T-helper 1 cell treated with Interleukin-12 subunit alpha and Interleukin-12 subunit beta and Interleukin-4 antibody, amounts not matched to agents 30 μg/mL and 1 μg/mL, for 36 hours (primary cell): ENCODE measurements around the gene PODN.

Source experiments
- H3K27ac Mint-ChIP-seq: one replicate; pipeline ENCODE4 v1.8.0; 2021; ENCODE audit warnings: mild to moderate bottlenecking, mixed read lengths
- H3K27me3 Mint-ChIP-seq: one replicate; pipeline ENCODE4 v1.8.0; 2021; ENCODE audit warnings: low read depth, mixed read lengths
- H3K36me3 Mint-ChIP-seq: one replicate; pipeline ENCODE4 v1.8.0; 2021; ENCODE audit warnings: low read depth, mixed read lengths
- H3K4me1 Mint-ChIP-seq: one replicate; pipeline ENCODE4 v1.8.0; 2021; ENCODE audit warnings: low read depth, mixed read lengths
- H3K4me3 Mint-ChIP-seq: one replicate; pipeline ENCODE4 v1.8.0; 2021; ENCODE audit warnings: mild to moderate bottlenecking, moderate library complexity, mixed read lengths
- H3K9me3 Mint-ChIP-seq: one replicate; pipeline ENCODE4 v1.8.0; 2021; ENCODE audit warnings: mixed read lengths

The PODN gene, protein sequence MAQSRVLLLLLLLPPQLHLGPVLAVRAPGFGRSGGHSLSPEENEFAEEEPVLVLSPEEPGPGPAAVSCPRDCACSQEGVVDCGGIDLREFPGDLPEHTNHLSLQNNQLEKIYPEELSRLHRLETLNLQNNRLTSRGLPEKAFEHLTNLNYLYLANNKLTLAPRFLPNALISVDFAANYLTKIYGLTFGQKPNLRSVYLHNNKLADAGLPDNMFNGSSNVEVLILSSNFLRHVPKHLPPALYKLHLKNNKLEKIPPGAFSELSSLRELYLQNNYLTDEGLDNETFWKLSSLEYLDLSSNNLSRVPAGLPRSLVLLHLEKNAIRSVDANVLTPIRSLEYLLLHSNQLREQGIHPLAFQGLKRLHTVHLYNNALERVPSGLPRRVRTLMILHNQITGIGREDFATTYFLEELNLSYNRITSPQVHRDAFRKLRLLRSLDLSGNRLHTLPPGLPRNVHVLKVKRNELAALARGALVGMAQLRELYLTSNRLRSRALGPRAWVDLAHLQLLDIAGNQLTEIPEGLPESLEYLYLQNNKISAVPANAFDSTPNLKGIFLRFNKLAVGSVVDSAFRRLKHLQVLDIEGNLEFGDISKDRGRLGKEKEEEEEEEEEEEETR

DNA sequence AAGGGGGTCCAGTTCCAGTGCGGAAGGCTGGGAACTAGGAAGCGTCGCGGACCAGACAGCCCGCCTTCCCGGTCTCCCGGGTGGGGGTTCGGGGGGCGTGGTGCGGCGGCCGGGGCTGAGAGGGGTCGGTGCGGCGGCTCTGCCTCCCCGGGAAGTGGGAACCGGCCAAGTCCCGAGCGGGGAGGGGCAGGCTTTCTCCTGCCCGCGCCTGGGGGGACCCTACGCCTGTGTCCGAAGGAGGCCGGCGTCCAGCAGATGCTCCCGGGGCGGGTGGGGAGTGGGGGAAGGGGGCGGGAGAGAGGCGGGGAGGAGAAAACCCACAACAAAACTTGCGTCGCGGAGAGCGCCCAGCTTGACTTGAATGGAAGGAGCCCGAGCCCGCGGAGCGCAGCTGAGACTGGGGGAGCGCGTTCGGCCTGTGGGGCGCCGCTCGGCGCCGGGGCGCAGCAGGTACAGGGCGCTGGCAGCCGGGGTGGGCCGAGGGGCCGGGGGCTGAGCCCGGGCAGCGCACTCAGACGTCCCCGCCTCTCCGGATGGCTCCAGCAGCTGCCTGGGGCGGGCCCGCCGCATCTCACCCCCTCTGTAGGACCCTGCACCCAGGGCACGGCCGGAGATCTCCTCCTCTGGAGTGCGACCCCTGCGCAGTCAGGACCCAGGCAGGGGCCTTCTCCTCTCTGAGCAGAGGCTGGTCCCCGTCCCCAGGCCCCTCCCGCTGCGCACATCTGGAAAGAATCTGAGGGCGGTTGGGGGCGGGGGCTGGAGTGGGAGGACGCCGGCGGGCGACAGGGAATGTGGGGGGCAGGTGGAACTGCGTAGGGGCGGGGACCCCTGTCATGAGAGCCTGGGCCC, at the start of gene PODN:
Gene PODN (plus strand): TSS at position 355 of the 849 bp plus-strand sequence. CDS start 7,643 bp downstream, outside the sequence.
- H3K4me3 Mint-ChIP-seq = no peak within 1 kb of the TSS
- H3K36me3 Mint-ChIP-seq = no peaks in the 10 kb centered on the region
- peaks cover 66% of the 10 kb centered on the region for H3K27me3 Mint-ChIP-seq
- H3K4me1 Mint-ChIP-seq = no peaks in the 10 kb centered on the region
- no peak within 1 kb of the TSS for H3K27ac Mint-ChIP-seq
- no peaks in the 10 kb centered on the region for H3K9me3 Mint-ChIP-seq

DNA sequence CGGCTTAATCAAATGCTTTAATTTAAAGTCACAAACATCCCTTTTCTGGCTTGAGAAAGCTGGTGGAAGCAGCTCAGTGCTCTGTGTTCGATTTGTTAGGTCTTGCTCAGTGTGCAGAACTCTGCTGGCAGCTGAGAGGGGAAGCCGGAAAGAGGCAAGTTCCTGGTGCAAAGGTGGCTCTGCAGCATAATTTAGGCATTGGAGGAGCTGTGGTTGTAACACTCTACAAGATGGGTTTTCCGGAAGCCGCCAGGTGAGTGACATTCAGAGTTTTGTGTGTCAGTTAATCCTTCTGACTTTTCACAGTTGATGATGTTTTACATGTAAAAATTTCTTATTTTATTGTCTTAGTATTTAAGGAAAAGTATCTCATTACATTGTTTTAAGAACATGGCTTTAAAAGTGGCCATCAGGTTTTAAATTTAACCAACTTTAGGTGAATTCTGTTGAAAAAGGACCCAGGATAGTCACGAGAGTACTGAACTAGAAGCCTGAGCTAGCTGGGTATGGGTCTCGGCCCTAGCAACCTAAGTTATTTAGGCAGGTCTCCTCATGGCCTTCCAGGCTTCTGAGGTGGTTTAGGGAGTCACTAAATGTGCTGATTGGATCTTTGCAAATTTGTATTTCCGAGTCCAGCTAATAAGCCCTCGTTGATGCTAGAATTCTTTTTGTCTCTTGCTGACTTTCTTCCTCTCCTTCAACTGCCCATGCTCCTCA, 47.1 kb upstream of the PODN start:
- H3K9me3 Mint-ChIP-seq = peaks cover 4% of the 10 kb centered on the region
- peak overlapping the region; percentile 91 for H3K4me3 Mint-ChIP-seq
- peaks cover 20% of the 10 kb centered on the region for H3K4me1 Mint-ChIP-seq
- peak overlapping the region; percentile 70 for H3K27ac Mint-ChIP-seq
- H3K36me3 Mint-ChIP-seq = peaks cover 16% of the 10 kb centered on the region
- no peaks in the 10 kb centered on the region for H3K27me3 Mint-ChIP-seq

DNA sequence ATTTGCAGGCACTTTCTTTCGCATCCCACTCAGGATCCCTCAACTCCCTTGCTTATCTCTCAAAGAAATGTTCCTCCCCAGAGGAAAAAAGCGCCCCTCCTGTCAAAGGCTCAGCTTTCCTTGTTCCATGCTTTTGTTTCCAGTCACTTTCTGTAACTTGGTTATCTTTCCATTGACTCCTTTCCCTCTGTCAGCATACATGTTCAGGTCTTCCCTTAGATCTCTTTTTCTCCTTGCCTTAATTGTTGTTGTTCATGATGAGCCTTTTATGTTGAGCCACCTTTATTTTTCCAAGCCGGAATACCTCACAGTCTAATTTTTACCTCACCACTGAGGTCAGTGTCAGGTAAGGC, 46.5 kb upstream of the PODN start:
- peaks cover 4% of the 10 kb centered on the region for H3K9me3 Mint-ChIP-seq
- H3K27ac Mint-ChIP-seq = peak overlapping the region; percentile 70
- peaks cover 20% of the 10 kb centered on the region for H3K4me1 Mint-ChIP-seq
- H3K27me3 Mint-ChIP-seq = no peaks in the 10 kb centered on the region
- H3K36me3 Mint-ChIP-seq = peaks cover 16% of the 10 kb centered on the region
- peak overlapping the region; percentile 91 for H3K4me3 Mint-ChIP-seq

DNA sequence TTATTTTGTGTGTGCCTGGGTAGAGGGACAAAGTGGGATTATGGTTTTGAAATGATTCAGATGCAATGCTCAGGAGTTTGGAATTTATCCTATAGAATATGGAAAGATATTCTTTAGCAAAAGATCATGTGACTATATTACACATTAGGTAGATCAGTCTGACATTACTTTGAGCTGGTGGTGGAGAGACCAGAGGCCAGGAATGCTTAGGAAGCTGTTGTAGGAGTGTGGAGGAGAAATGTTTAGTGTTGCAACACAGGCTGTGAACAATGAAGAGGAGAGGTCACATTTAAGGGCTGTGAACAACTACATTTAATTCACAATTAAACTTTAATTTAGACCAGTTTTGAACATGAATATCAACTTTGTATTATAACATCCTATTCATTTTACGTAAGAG, 45.3 kb upstream of the PODN start:
- Mint-ChIP-seq H3K4me1 (peaks cover 20% of the 10 kb centered on the region), H3K4me3 (no peak overlapping the region), H3K9me3 (no peaks in the 10 kb centered on the region), H3K27ac (no peak overlapping the region), H3K36me3 (peaks cover 15% of the 10 kb centered on the region), H3K27me3 (no peaks in the 10 kb centered on the region)

DNA sequence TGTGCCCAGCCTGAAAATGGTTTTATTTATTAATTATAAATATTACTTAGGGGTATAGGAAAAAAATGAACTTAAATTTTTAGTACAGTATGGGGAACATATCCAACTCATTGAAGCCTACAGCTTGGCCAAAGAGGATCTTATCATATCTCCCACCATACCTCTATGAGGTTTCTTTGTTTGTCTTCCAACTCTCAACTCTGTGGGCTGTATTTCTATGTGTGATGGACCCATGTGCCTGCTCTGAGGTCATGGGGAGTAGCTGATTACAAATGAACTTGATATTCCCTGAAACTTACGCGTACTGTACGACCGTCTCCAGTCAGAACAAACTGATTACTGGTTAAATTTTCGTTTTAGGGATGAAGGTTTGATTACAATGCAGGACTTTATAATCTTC, 41.4 kb upstream of the PODN start:
- Mint-ChIP-seq H3K4me1 (peaks cover 12% of the 10 kb centered on the region), H3K27ac (no peak overlapping the region), H3K27me3 (no peaks in the 10 kb centered on the region), H3K36me3 (peaks cover 9% of the 10 kb centered on the region), H3K4me3 (no peak overlapping the region), H3K9me3 (no peaks in the 10 kb centered on the region)

DNA sequence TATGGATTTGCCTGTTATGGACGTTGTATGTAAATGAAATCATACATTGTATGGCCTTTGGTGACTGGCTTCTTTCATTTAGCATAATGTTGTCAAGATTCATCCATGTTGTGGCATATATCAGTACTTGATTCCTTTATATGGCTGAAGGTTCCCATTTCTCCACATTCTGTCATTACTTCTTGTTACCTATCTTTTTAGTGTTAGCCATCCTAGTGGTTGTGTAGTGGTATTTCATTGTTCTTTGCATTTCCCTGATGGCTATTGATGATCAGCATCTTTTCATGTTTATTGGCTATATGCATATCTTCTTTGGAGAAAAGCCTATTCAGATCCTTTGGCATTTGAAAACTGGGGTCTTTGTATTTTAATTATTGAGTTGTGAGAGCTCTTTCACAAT, 39.8 kb upstream of the PODN start:
- Mint-ChIP-seq H3K4me3 (no peak overlapping the region), H3K27ac (no peak overlapping the region), H3K9me3 (no peaks in the 10 kb centered on the region), H3K27me3 (no peaks in the 10 kb centered on the region), H3K36me3 (no peaks in the 10 kb centered on the region), H3K4me1 (no peaks in the 10 kb centered on the region)

DNA sequence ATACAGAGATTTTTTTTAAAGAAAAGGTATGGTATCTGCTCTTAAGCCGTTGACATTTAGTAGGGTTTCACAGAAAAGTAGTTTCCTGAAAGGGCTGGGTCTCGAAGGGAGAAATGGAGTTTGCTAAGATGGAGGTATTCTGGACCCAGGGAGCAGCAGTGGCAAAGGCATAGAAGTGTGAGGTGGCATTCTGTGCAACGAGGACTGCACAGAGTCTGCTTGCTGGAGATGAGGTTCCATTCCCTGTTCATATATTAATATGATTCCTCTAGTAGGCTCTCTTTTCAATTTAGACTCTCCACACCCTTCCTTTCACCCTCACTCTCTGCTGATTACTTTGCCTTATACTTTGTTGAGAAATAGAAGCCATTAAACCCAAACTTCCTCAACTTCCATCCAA, 38.5 kb upstream of the PODN start:
- no peaks in the 10 kb centered on the region for H3K9me3 Mint-ChIP-seq
- H3K4me3 Mint-ChIP-seq = no peak overlapping the region
- peaks cover 2% of the 10 kb centered on the region for H3K4me1 Mint-ChIP-seq
- H3K27me3 Mint-ChIP-seq = no peaks in the 10 kb centered on the region
- no peak overlapping the region for H3K27ac Mint-ChIP-seq
- H3K36me3 Mint-ChIP-seq = peaks cover 2% of the 10 kb centered on the region

DNA sequence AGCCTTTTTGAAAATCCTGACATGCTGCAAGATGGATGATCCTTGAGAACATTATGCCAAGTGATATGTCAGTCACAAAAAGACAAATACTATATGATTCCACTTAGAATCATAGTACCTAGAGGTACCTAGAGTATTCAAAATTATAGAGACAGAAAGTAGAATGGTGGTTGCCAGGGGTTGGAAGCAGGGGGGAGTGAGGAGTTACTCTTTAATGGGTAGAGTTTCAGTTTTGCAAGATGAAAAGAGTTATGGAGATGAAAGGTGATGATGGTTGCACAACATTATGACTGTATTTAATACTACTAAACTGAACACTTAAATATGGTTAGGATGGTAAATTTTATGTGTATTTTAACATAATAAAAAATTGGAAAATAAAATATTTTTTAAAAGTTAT, 37.9 kb upstream of the PODN start:
- no peak overlapping the region for H3K4me3 Mint-ChIP-seq
- H3K27ac Mint-ChIP-seq = no peak overlapping the region
- no peaks in the 10 kb centered on the region for H3K27me3 Mint-ChIP-seq
- peaks cover 2% of the 10 kb centered on the region for H3K4me1 Mint-ChIP-seq
- H3K36me3 Mint-ChIP-seq = peaks cover 2% of the 10 kb centered on the region
- H3K9me3 Mint-ChIP-seq = no peaks in the 10 kb centered on the region

DNA sequence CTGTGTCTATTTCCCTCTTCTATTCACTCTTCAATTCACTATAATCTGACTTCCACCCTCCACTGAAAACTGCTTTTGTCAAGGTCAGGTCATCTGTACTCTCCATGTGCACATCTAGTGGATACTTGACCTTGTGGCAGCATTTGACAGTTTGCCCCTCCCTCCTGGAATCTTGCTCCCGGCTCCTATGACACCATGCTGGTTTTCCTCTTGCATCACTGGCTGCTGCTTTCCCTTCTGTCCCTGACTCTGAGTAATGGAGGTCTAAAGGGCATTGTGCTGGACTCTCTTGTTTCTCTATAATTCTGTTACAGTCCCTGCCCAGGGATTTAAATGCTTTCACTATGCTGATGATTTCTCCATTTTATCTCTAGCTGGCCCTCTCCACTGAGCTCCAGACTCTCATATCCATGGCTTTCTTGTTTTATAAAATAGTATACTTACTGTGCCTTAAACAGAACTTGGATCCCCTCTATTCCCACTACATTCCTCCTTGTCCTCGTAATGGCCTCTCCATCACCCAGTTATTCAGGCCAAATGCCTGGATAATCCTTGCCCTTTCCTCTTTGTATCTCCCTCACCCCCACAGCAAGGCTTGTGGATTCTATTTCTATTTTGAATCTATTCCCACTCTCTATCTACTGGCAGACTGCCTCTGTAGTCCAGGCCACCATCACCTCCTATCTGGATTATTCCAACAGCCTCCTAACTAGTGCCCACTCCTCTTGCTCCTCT, 36.8 kb upstream of the PODN start:
- Mint-ChIP-seq H3K36me3 (peaks cover 2% of the 10 kb centered on the region), H3K27me3 (no peaks in the 10 kb centered on the region), H3K27ac (no peak overlapping the region), H3K4me1 (peaks cover 2% of the 10 kb centered on the region), H3K4me3 (no peak overlapping the region), H3K9me3 (no peaks in the 10 kb centered on the region)

DNA sequence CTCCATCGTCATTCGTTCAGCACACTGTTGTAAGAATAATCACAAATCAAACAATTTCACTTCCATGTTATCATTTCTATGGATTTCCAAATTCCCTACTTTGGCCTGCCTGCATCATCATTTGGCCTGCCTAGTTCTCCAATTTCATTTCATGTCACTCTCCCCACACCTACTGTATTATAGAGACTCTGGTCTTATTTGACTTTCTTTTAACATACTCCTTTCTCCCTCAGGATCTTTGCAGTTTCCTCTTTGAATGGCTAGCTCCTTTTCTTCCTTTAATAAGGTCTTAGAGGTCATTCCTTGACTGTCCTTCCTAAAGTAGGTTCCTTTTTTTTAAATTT, 36.3 kb upstream of the PODN start:
- Mint-ChIP-seq H3K27ac (no peak overlapping the region), H3K4me3 (no peak overlapping the region), H3K36me3 (peaks cover 2% of the 10 kb centered on the region), H3K27me3 (no peaks in the 10 kb centered on the region), H3K4me1 (peaks cover 2% of the 10 kb centered on the region), H3K9me3 (no peaks in the 10 kb centered on the region)

DNA sequence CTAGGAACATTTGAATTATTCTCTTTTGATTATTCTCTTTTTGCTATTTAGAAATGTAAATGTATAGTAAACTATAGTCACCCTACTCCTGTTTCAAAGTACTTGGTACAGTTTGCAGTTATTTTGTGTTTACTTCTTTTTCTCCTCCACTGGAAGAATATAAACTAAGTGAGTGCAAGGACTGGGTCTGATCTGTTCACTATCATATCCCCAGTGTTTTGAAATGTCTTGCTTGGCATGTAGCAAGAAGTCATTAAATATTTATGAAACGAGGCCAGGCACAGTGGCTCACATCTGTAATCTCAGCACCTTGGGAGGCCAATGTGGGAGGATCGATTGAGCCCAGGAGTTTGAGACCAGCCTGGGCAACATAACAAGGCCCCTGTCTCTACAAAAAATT, 35.8 kb upstream of the PODN start:
- Mint-ChIP-seq H3K27me3 (no peaks in the 10 kb centered on the region), H3K4me3 (no peak overlapping the region), H3K9me3 (no peaks in the 10 kb centered on the region), H3K4me1 (peaks cover 2% of the 10 kb centered on the region), H3K36me3 (peaks cover 2% of the 10 kb centered on the region), H3K27ac (no peak overlapping the region)

DNA sequence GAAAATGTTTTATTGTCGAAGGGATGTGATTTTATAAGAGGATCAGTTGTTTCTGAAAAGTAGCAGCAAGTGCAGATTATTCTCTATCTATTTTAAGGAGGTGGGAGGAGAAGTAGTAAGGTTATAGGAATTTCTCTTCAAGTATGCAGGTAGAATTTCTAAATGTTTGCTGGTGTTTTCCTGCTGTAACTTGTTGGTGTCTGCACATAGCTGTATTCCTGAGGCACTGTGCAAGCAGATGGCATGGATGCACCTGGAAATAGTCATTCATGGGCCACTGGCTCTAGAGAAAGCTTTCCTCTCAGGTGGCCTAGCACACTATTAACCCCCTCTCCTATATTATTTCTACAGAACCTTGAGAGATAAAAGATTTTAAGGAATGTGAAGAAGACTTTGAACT, 30.3 kb upstream of the PODN start:
- Mint-ChIP-seq H3K27ac (no peak overlapping the region), H3K36me3 (peaks cover 10% of the 10 kb centered on the region), H3K4me3 (no peak overlapping the region), H3K9me3 (no peaks in the 10 kb centered on the region), H3K27me3 (no peaks in the 10 kb centered on the region), H3K4me1 (peaks cover 5% of the 10 kb centered on the region)

DNA sequence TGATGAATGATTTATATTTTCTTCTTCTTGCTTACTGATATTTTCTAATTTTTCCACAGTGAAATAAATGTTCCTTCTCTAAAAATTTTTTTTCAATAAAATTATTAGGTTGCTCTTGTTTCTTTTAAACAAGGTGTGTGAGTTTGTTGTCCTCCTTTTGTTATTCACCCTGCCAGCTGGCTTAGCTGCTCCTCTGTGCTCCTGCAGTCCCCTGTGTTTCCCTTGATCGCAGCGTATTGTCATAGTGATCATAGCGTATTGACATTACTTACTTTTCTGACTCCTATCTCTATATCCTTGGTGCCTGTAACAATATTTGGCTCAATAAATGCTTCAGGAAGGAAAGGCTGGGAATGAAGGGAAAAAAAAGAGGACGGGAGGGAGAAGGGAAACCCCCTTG, 24.9 kb upstream of the PODN start:
- Mint-ChIP-seq H3K4me3 (no peak overlapping the region), H3K9me3 (no peaks in the 10 kb centered on the region), H3K27ac (no peak overlapping the region), H3K36me3 (peaks cover 19% of the 10 kb centered on the region), H3K27me3 (no peaks in the 10 kb centered on the region), H3K4me1 (peaks cover 3% of the 10 kb centered on the region)

DNA sequence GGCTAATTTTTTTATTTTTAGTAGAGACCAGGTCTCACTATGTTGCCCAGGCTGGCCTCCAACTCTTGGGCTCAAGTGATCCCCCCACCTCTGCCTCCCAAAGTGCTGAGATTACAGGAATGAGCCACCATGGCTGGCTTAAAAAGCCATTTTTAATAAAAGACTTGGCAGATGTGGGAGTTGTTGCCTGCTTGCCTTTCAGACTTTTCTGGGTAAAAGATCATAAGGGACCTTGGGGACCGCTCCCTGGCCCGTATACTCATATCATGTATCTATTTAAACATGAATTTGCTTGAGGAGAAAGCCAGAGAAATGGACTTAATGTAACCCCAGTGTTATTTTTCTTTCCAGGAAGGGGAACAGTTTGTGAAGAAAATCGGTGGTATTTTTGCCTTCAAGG, 23.4 kb upstream of the PODN start:
- H3K9me3 Mint-ChIP-seq = no peaks in the 10 kb centered on the region
- H3K27ac Mint-ChIP-seq = no peak overlapping the region
- H3K27me3 Mint-ChIP-seq = no peaks in the 10 kb centered on the region
- no peak overlapping the region for H3K4me3 Mint-ChIP-seq
- peaks cover 16% of the 10 kb centered on the region for H3K36me3 Mint-ChIP-seq
- H3K4me1 Mint-ChIP-seq = peaks cover 3% of the 10 kb centered on the region
